Osteocyte (in vitro differentiated cells): ENCODE measurements around the gene CYREN. TPM values are rescaled to one million over a fixed set of nuclear protein-coding genes. Genes with fewer than 3 reads are reported as not detected.

Experiments used
- DNase-seq: peaks from one replicate; pipeline ENCODE4 v3.0.0; 2021; ENCODE audit warnings: mixed read lengths; ENCODE audit not compliant: unreplicated experiment; ENCODE audit errors: extremely low spot score
- H3K27ac Mint-ChIP-seq: one replicate; pipeline ENCODE4 v1.8.0; 2021; ENCODE audit warnings: mild to moderate bottlenecking, mixed read lengths; ENCODE audit not compliant: unreplicated experiment
- H3K27me3 Mint-ChIP-seq: one replicate; pipeline ENCODE4 v1.8.0; 2021; ENCODE audit warnings: mixed read lengths; ENCODE audit not compliant: unreplicated experiment
- H3K36me3 Mint-ChIP-seq: one replicate; pipeline ENCODE4 v1.8.0; 2021; ENCODE audit warnings: mixed read lengths; ENCODE audit not compliant: unreplicated experiment
- H3K4me1 Mint-ChIP-seq: one replicate; pipeline ENCODE4 v1.8.0; 2021; ENCODE audit warnings: mixed read lengths; ENCODE audit not compliant: unreplicated experiment
- H3K4me3 Mint-ChIP-seq: one replicate; pipeline ENCODE4 v1.8.0; 2021; ENCODE audit warnings: mild to moderate bottlenecking, moderate library complexity, mixed read lengths; ENCODE audit not compliant: unreplicated experiment
- H3K9me3 Mint-ChIP-seq: one replicate; pipeline ENCODE4 v1.8.0; 2021; ENCODE audit warnings: mixed read lengths; ENCODE audit not compliant: unreplicated experiment
- CTCF ChIP-seq: fragments of 200-600 bp; sonication (generic); IDR thresholded peaks from 2 replicates; pipeline ENCODE4 v1.5.0; 2021; ENCODE audit warnings: antibody characterized with exemption, mild to moderate bottlenecking, moderate library complexity
- total RNA-seq: library from RNA; stranded (reverse); gene quantifications from 2 replicates; pipeline ENCODE4 v1.2.1, GENCODE V29; 2021

The CYREN gene
- total RNA-seq, 1 donor from 2014 or later: 38.6 TPM

- Mint-ChIP-seq H3K27me3 (no peaks in the 10 kb centered on the region), H3K9me3 (peaks cover 10% of the 10 kb centered on the region), H3K27ac (no peak overlapping the region), H3K36me3 (peaks cover 38% of the 10 kb centered on the region), H3K4me1 (peaks cover 30% of the 10 kb centered on the region), H3K4me3 (no peak overlapping the region)
- no peak for DNase-seq
- no peak for TF ChIP-seq CTCF
Measured at GRCh38 chr7:135166338-135166990, 4.0 kb downstream of the CYREN start.

GRCh38 chr7:135165862-135166261, 4.6 kb downstream of the CYREN start:
- no peak for TF ChIP-seq CTCF
- H3K36me3 Mint-ChIP-seq: peaks cover 38% of the 10 kb centered on the region
- no peak for DNase-seq
- H3K27ac Mint-ChIP-seq: no peak overlapping the region
- peaks cover 33% of the 10 kb centered on the region for H3K4me1 Mint-ChIP-seq
- H3K27me3 Mint-ChIP-seq: no peaks in the 10 kb centered on the region
- H3K9me3 Mint-ChIP-seq: peaks cover 10% of the 10 kb centered on the region
- H3K4me3 Mint-ChIP-seq: no peak overlapping the region

GRCh38 chr7:135164357-135165061, 6.0 kb downstream of the CYREN start:
- H3K27ac Mint-ChIP-seq: no peak overlapping the region
- H3K4me1 Mint-ChIP-seq: peaks cover 40% of the 10 kb centered on the region
- DNase-seq: no peak
- no peaks in the 10 kb centered on the region for H3K27me3 Mint-ChIP-seq
- H3K9me3 Mint-ChIP-seq: peaks cover 10% of the 10 kb centered on the region
- no peak for TF ChIP-seq CTCF
- H3K4me3 Mint-ChIP-seq: no peak overlapping the region
- peaks cover 36% of the 10 kb centered on the region for H3K36me3 Mint-ChIP-seq

- H3K9me3 Mint-ChIP-seq: peaks cover 10% of the 10 kb centered on the region
- no peaks in the 10 kb centered on the region for H3K27me3 Mint-ChIP-seq
- H3K36me3 Mint-ChIP-seq: peaks cover 27% of the 10 kb centered on the region
- DNase-seq: no peak
- no peak overlapping the region for H3K27ac Mint-ChIP-seq
- TF ChIP-seq CTCF: no peak
- H3K4me3 Mint-ChIP-seq: no peak overlapping the region
- H3K4me1 Mint-ChIP-seq: peaks cover 30% of the 10 kb centered on the region
Measured at GRCh38 chr7:135162382-135163001, 8.0 kb downstream of the CYREN start.

- Mint-ChIP-seq H3K4me1 (peaks cover 27% of the 10 kb centered on the region), H3K27ac (no peak overlapping the region), H3K36me3 (peaks cover 25% of the 10 kb centered on the region), H3K4me3 (no peak overlapping the region), H3K9me3 (peaks cover 16% of the 10 kb centered on the region), H3K27me3 (no peaks in the 10 kb centered on the region)
- no peak for DNase-seq
- no peak for TF ChIP-seq CTCF
Measured at GRCh38 chr7:135161669-135162068, 8.8 kb downstream of the CYREN start.
